ENCODE results near the gene NME3. TPM values are rescaled to one million over a fixed set of nuclear protein-coding genes. Genes with fewer than 3 reads are reported as not detected.

NME3 gene
- total RNA-seq, 1 experiment from 2014 or later: 66.9 TPM

- no peak overlapping the region for H3K4me3 ChIP-seq (ENCODE audit: low read length)
- TF ChIP-seq EZH2phosphoT487 (IDR thresholded peaks at IDR 0.05; ENCODE audit: borderline replicate concordance, low read length): no peak
- no peak for TF ChIP-seq EZH2 (IDR thresholded peaks at IDR 0.05; ENCODE audit: low read length, unreplicated experiment)
- no peak for TF ChIP-seq CTCF (conservative IDR thresholded peaks at IDR 0.05; ENCODE audit: low read depth, low read length)
- no peaks in the 10 kb centered on the region for H4K20me1 ChIP-seq (ENCODE audit: low read length)
- ATAC-seq: no peak
- no peaks in the 10 kb centered on the region for H3K79me2 ChIP-seq (ENCODE audit: low read length)
- H3K9me3 ChIP-seq (ENCODE audit: low read length): no peaks in the 10 kb centered on the region
- no peaks in the 10 kb centered on the region for H3K9me2 ChIP-seq (replicated peaks; ENCODE audit: low read length)
- H3K36me3 ChIP-seq (ENCODE audit: low read depth, low read length): no peaks in the 10 kb centered on the region
- POLR2A ChIA-PET (ENCODE audit: unreplicated experiment): no interaction called here
- no peak overlapping the region for H3K4me2 ChIP-seq (ENCODE audit: low read length)
- no peaks in the 10 kb centered on the region for H3K4me1 ChIP-seq (ENCODE audit: insufficient read depth, low read length)
- H2AFZ ChIP-seq (ENCODE audit: low read length): no peak overlapping the region
- no peak for DNase-seq
- intact Hi-C loops (cut with micrococcal nuclease): no loop called here
- H3K9ac ChIP-seq (ENCODE audit: low read length): no peak overlapping the region
- no peaks in the 10 kb centered on the region for H3K27me3 ChIP-seq (ENCODE audit: low read length)
- CTCF ChIA-PET: no interaction called here
- BruUV-seq (replicated peaks): no TSS peak
- H3K27ac ChIP-seq (ENCODE audit: low read length): no peak overlapping the region
- H3F3A ChIP-seq (ENCODE audit: low read length, unreplicated experiment): no peaks in the 10 kb centered on the region
These were observed 6.4 kb downstream of the NME3 start for GRCh38 chr16:1764971-1765370.

GRCh38 chr16:1763521-1764511 lies 7.5 kb downstream of the NME3 start:
- H3K36me3 ChIP-seq (ENCODE audit: low read depth, low read length): no peaks in the 10 kb centered on the region
- DNase-seq: no peak
- no peak overlapping the region for H3K9ac ChIP-seq (ENCODE audit: low read length)
- no peaks in the 10 kb centered on the region for H3K4me1 ChIP-seq (ENCODE audit: insufficient read depth, low read length)
- no TSS peak for BruUV-seq (replicated peaks)
- no peak overlapping the region for H3K27ac ChIP-seq (ENCODE audit: low read length)
- H3K9me2 ChIP-seq (replicated peaks; ENCODE audit: low read length): no peaks in the 10 kb centered on the region
- intact Hi-C loops (cut with micrococcal nuclease): no loop called here
- ATAC-seq: no peak
- H3K9me3 ChIP-seq (ENCODE audit: low read length): no peaks in the 10 kb centered on the region
- ChIA-PET POLR2A (ENCODE audit: unreplicated experiment) (no interaction called here), CTCF (no interaction called here)
- H3K79me2 ChIP-seq (ENCODE audit: low read length): no peaks in the 10 kb centered on the region
- H2AFZ ChIP-seq (ENCODE audit: low read length): no peak overlapping the region
- TF ChIP-seq EZH2 (IDR thresholded peaks at IDR 0.05; ENCODE audit: low read length, unreplicated experiment) (no peak), CTCF (conservative IDR thresholded peaks at IDR 0.05; ENCODE audit: low read depth, low read length) (peak; percentile 38), EZH2phosphoT487 (IDR thresholded peaks at IDR 0.05; ENCODE audit: borderline replicate concordance, low read length) (no peak)
- no peaks in the 10 kb centered on the region for H4K20me1 ChIP-seq (ENCODE audit: low read length)
- H3K4me2 ChIP-seq (ENCODE audit: low read length): no peak overlapping the region
- H3F3A ChIP-seq (ENCODE audit: low read length, unreplicated experiment): no peaks in the 10 kb centered on the region
- no peak overlapping the region for H3K4me3 ChIP-seq (ENCODE audit: low read length)
- H3K27me3 ChIP-seq (ENCODE audit: low read length): no peaks in the 10 kb centered on the region
